HFF-Myc (cell line): ENCODE measurements around the gene IFITM2.
"Not testable (repeated sequence)": the region's sequence is repeated elsewhere in the genome, so short reads cannot be mapped to it uniquely, and the experiment has no call there.

ENCODE experiments used
- DNase-seq: peaks from one replicate; pipeline ENCODE4 v3.0.0-alpha.2; 2011; ENCODE audit warnings: low read depth; ENCODE audit errors: extremely low read depth
- H3K4me3 ChIP-seq: replicated peaks from 2 replicates; pipeline ENCODE4 v1.5.1; 2011; ENCODE audit warnings: low read depth, mild to moderate bottlenecking, control low read depth, low read length
- CTCF ChIP-seq: IDR thresholded peaks from 2 replicates; pipeline ENCODE4 v1.5.1; 2012; ENCODE audit warnings: mild to moderate bottlenecking, low read depth, low read length, control low read depth; ENCODE audit errors: missing control alignments

Gene IFITM2

GRCh38 chr11:299951-300735, 7.5 kb upstream of the IFITM2 start:
- DNase-seq: no peak

GRCh38 chr11:303363-303762, 4.3 kb upstream of the IFITM2 start:
- no peak for DNase-seq
- no peak overlapping the region for H3K4me3 ChIP-seq
- TF ChIP-seq CTCF: no peak

More at GRCh38 chr11:299951-300735, 7.5 kb upstream of the IFITM2 start:
- H3K4me3 ChIP-seq: no peak overlapping the region
- peak; percentile 42 for TF ChIP-seq CTCF

- DNase-seq: no peak
- H3K4me3 ChIP-seq: no peak overlapping the region
- no peak for TF ChIP-seq CTCF
Observed at GRCh38 chr11:304061-304506, 3.5 kb upstream of the IFITM2 start.

DNA sequence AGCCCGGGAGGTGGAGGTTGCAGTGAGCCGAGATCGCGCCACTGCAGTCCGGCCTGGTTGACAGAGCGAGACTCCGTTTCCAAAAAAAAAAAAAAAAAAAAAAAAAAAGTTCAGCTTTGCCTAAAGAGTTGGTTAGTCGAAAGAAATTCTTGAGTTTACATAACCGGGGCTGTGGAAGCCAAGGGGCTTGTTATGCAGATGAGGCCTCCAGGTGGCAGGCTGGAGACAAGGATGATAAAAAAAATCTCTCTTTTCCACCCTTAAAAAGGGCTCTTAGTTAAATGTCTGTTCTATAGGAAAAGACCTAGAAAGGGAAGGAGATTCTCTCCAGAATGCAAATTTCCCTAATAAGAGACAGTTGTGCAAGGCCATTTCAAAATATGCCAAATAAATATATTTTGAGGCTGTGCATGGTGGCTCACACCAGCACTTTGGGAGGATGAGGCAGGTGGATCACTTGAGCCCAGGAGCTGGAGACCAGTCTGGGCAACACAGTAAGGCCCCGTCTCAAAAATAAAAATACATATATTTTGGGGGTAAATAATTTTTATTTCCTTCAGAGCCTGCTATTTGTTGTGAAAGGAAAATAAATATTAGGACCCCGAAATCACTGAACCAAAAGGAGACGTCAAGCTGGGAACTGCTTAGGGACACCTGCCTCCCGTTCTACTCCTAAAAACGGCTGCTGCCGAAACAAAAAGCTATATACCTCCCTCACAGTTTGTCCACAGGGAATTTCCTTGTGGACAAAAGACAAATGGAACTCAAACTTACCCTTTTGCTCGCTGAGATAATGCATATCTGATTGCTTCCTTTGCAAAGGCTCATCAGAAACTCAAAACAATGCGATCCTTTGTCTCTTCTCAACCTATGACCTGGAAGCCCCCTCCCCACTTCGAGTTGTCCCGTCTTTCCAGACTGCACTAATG, 2.4 kb upstream of the IFITM2 start:
- peak; percentile 69 for TF ChIP-seq CTCF
- no peak overlapping the region for H3K4me3 ChIP-seq
- no peak for DNase-seq

GRCh38 chr11:305844-306211, 1.8 kb upstream of the IFITM2 start:
- H3K4me3 ChIP-seq: no peak overlapping the region
- DNase-seq: no peak
- no peak for TF ChIP-seq CTCF

GRCh38 chr11:306645-307371, 808 bp upstream of the IFITM2 start:
- no peak for TF ChIP-seq CTCF
- no peak overlapping the region for H3K4me3 ChIP-seq
- no peak for DNase-seq

GRCh38 chr11:308740-309665, 1.4 kb downstream of the IFITM2 start:
- H3K4me3 ChIP-seq: peak overlapping the region; percentile 79
- not testable (repeated sequence) for DNase-seq

- not testable (repeated sequence) for DNase-seq
- H3K4me3 ChIP-seq: peak overlapping the region; percentile 79
Observed at GRCh38 chr11:309979-310572, 2.5 kb downstream of the IFITM2 start.
